HG03066 (cell line): ENCODE results near the gene HS6ST3.

Experiments
- ATAC-seq: cut with Tn5 transposase; IDR thresholded peaks from one replicate; pipeline ENCODE4 v1.9.1; 2021; ENCODE audit warnings: low read depth; ENCODE audit not compliant: unreplicated experiment

HS6ST3 gene

GRCh38 chr13:96421314-96421713 is 331.4 kb downstream of the HS6ST3 start:
- no peak for ATAC-seq

- no peak for ATAC-seq
Measured at GRCh38 chr13:96422002-96422401, 332.1 kb downstream of the HS6ST3 start.

GRCh38 chr13:96426167-96426566 is 336.3 kb downstream of the HS6ST3 start:
- ATAC-seq: no peak

GRCh38 chr13:96428911-96429310 is 339.0 kb downstream of the HS6ST3 start:
- no peak for ATAC-seq

GRCh38 chr13:96431044-96431581 is 341.2 kb downstream of the HS6ST3 start:
- ATAC-seq: no peak

- ATAC-seq: no peak
Measured at GRCh38 chr13:96444676-96445075, 354.8 kb downstream of the HS6ST3 start.

GRCh38 chr13:96449920-96450319 is 360.0 kb downstream of the HS6ST3 start:
- ATAC-seq: no peak

GRCh38 chr13:96450326-96451020 is 360.6 kb downstream of the HS6ST3 start:
- ATAC-seq: no peak

- ATAC-seq: no peak
Measured at GRCh38 chr13:96454466-96454865, 364.6 kb downstream of the HS6ST3 start.

GRCh38 chr13:96460609-96461008 is 370.7 kb downstream of the HS6ST3 start:
- ATAC-seq: no peak

GRCh38 chr13:96473526-96474180 is 383.7 kb downstream of the HS6ST3 start:
- no peak for ATAC-seq

- ATAC-seq: no peak
Measured at GRCh38 chr13:96474181-96474557, 384.3 kb downstream of the HS6ST3 start.

GRCh38 chr13:96475103-96475502 is 385.2 kb downstream of the HS6ST3 start:
- no peak for ATAC-seq

- no peak for ATAC-seq
Measured at GRCh38 chr13:96481482-96481881, 391.6 kb downstream of the HS6ST3 start.

- ATAC-seq: no peak
Measured at GRCh38 chr13:96490496-96490989, 400.6 kb downstream of the HS6ST3 start.

- no peak for ATAC-seq
Measured at GRCh38 chr13:96491103-96491502, 401.2 kb downstream of the HS6ST3 start.

GRCh38 chr13:96492766-96493165 is 402.9 kb downstream of the HS6ST3 start:
- no peak for ATAC-seq

GRCh38 chr13:96499656-96500055 is 409.7 kb downstream of the HS6ST3 start:
- ATAC-seq: no peak

GRCh38 chr13:96500953-96501352 is 411.0 kb downstream of the HS6ST3 start:
- ATAC-seq: no peak

GRCh38 chr13:96503481-96503880 is 413.6 kb downstream of the HS6ST3 start:
- no peak for ATAC-seq

- ATAC-seq: no peak
Measured at GRCh38 chr13:96511587-96511986, 421.7 kb downstream of the HS6ST3 start.

GRCh38 chr13:96519380-96519779 is 429.5 kb downstream of the HS6ST3 start:
- no peak for ATAC-seq
